Endodermal cell (in vitro differentiated cells): ENCODE results near the gene LRRC26. TPM values are rescaled to one million over a fixed set of nuclear protein-coding genes. Genes with fewer than 3 reads are reported as not detected.

Experiments used
- DNase-seq: peaks from one replicate; pipeline ENCODE4 v3.0.0-alpha.2; 2017
- H3K27ac ChIP-seq: 2 replicates; pipeline ENCODE4 v1.5.1; 2013; ENCODE audit warnings: mild to moderate bottlenecking, low read depth, low read length, moderate library complexity
- H3K27me3 ChIP-seq: 2 replicates; pipeline ENCODE4 v1.6.1; 2013; ENCODE audit warnings: mild to moderate bottlenecking, low read length, moderate library complexity; ENCODE audit not compliant: insufficient read depth, control insufficient read depth, poor library complexity, severe bottlenecking
- H3K36me3 ChIP-seq: 2 replicates; pipeline ENCODE4 v1.7.0; 2013; ENCODE audit warnings: mild to moderate bottlenecking, low read length, moderate library complexity; ENCODE audit not compliant: control insufficient read depth, insufficient read depth
- H3K4me1 ChIP-seq: one replicate; pipeline ENCODE4 v1.7.0; 2013; ENCODE audit warnings: low read length; ENCODE audit not compliant: control insufficient read depth, insufficient read depth
- H3K4me3 ChIP-seq: 2 replicates; pipeline ENCODE4 v1.5.1; 2013; ENCODE audit warnings: mild to moderate bottlenecking, low read length, moderate library complexity
- H3K9ac ChIP-seq: 2 replicates; pipeline ENCODE4 v1.6.1; 2013; ENCODE audit warnings: mild to moderate bottlenecking, low read length, moderate library complexity; ENCODE audit not compliant: poor library complexity, severe bottlenecking; ENCODE audit errors: extremely low read depth
- H3K9me3 ChIP-seq: 2 replicates; pipeline ENCODE4 v1.6.1; 2013; ENCODE audit warnings: mild to moderate bottlenecking, low read length, moderate library complexity; ENCODE audit not compliant: control insufficient read depth
- H3K27ac Mint-ChIP-seq: 2 replicates; pipeline ENCODE4 v1.8.0; 2020; ENCODE audit warnings: mixed read lengths
- H3K27me3 Mint-ChIP-seq: 2 replicates; pipeline ENCODE4 v1.8.0; 2021; ENCODE audit warnings: mild to moderate bottlenecking, mixed read lengths; ENCODE audit not compliant: insufficient read depth
- H3K36me3 Mint-ChIP-seq: 2 replicates; pipeline ENCODE4 v1.8.0; 2020; ENCODE audit warnings: low read depth, mixed read lengths
- H3K4me1 Mint-ChIP-seq: 2 replicates; pipeline ENCODE4 v1.8.0; 2020; ENCODE audit warnings: mixed read lengths
- H3K4me3 Mint-ChIP-seq: 2 replicates; pipeline ENCODE4 v1.8.0; 2020; ENCODE audit warnings: mild to moderate bottlenecking, moderate library complexity, mixed read lengths
- H3K9me3 Mint-ChIP-seq: 2 replicates; pipeline ENCODE4 v1.8.0; 2020; ENCODE audit warnings: mild to moderate bottlenecking, mixed read lengths
- CTCF ChIP-seq: fragments of 200-600 bp; sonication (generic); conservative IDR thresholded peaks from 2 replicates; pipeline ENCODE4 v1.5.0; 2021; ENCODE audit warnings: antibody characterized with exemption, mild to moderate bottlenecking
- WGBS, 2 experiments: methylation state at CpG; one replicate each; pipeline versions ENCODE4 v1.1.5 to v1.1.7; 2013; ENCODE audit warnings: missing lambda C conversion rate in 2 of 2, mixed read lengths in 1 of 2; ENCODE audit not compliant: insufficient coverage in 1 of 2, insufficient read length in 1 of 2; 5-methylcytosine and 5-hydroxymethylcytosine counted together
- total RNA-seq, 2 donors: library from RNA; stranded (reverse); fragmentation: NEBNext Ultra II Directional in 1 of 2; extraction: Animal tissue kit (Norgen Biotek cat#: 25700) in 1 of 2; gene quantifications; 2 replicates in 1 of 2; 3 replicates in 1 of 2; pipeline ENCODE4 v1.2.1, GENCODE V29; 2021

The LRRC26 gene
- total RNA-seq, 2 donors from 2014 or later = 0.53 TPM; not detected in 1

- Histone ChIP-seq H3K9me3 (no peaks in the 10 kb centered on the region), H3K9ac (no peak overlapping the region), H3K4me1 (no peaks in the 10 kb centered on the region), H3K36me3 (no peaks in the 10 kb centered on the region), H3K27ac (no peak overlapping the region), H3K27me3 (peaks cover 100% of the 10 kb centered on the region), H3K4me3 (no peak overlapping the region)
- Mint-ChIP-seq H3K27me3 (peaks cover 95% of the 10 kb centered on the region), H3K9me3 (no peaks in the 10 kb centered on the region), H3K36me3 (no peaks in the 10 kb centered on the region), H3K4me1 (no peaks in the 10 kb centered on the region), H3K4me3 (peak overlapping the region; percentile 32), H3K27ac (no peak overlapping the region)
- WGBS, 2 experiments = 41 to 58% methylated on average over 15 to 26 of the region's 26 CpGs
- peak; percentile 71 for DNase-seq
- no peak for TF ChIP-seq CTCF
Measured at GRCh38 chr9:137163365-137163715, 6.5 kb downstream of the LRRC26 start.

- no peak overlapping the region for H3K27ac Mint-ChIP-seq
- DNase-seq = peak; percentile 80
- Histone ChIP-seq H3K4me3 (no peak overlapping the region), H3K9ac (no peak overlapping the region), H3K4me1 (no peaks in the 10 kb centered on the region), H3K27me3 (peaks cover 100% of the 10 kb centered on the region), H3K9me3 (no peaks in the 10 kb centered on the region), H3K27ac (no peak overlapping the region), H3K36me3 (no peaks in the 10 kb centered on the region)
- H3K27me3 Mint-ChIP-seq = peaks cover 95% of the 10 kb centered on the region
- WGBS, 2 experiments = 20 to 26% methylated on average over 32 to 74 of the region's 74 CpGs
- no peaks in the 10 kb centered on the region for H3K9me3 Mint-ChIP-seq
- peak overlapping the region; percentile 32 for H3K4me3 Mint-ChIP-seq
- peak; percentile 37 for TF ChIP-seq CTCF
- H3K36me3 Mint-ChIP-seq = no peaks in the 10 kb centered on the region
- no peaks in the 10 kb centered on the region for H3K4me1 Mint-ChIP-seq
Measured at GRCh38 chr9:137162505-137163364, 7.1 kb downstream of the LRRC26 start.

- Mint-ChIP-seq H3K27ac (no peak overlapping the region), H3K9me3 (no peaks in the 10 kb centered on the region), H3K4me1 (no peaks in the 10 kb centered on the region), H3K36me3 (no peaks in the 10 kb centered on the region), H3K4me3 (no peak overlapping the region), H3K27me3 (peaks cover 95% of the 10 kb centered on the region)
- H3K36me3 ChIP-seq = no peaks in the 10 kb centered on the region
- no peak overlapping the region for H3K9ac ChIP-seq
- no peaks in the 10 kb centered on the region for H3K9me3 ChIP-seq
- no peak for TF ChIP-seq CTCF
- peak; percentile 79 for DNase-seq
- WGBS, 2 experiments = 26 to 42% methylated on average over 25 to 69 of the region's 71 CpGs
- no peak overlapping the region for H3K4me3 ChIP-seq
- no peak overlapping the region for H3K27ac ChIP-seq
- no peaks in the 10 kb centered on the region for H3K4me1 ChIP-seq
- peaks cover 100% of the 10 kb centered on the region for H3K27me3 ChIP-seq
Measured at GRCh38 chr9:137161558-137162486, 8.0 kb downstream of the LRRC26 start.
